ENCODE measurements around the gene ZNF827. TPM values are rescaled to one million over a fixed set of nuclear protein-coding genes. Genes with fewer than 3 reads are reported as not detected.

ZNF827 gene
- total RNA-seq, 1 experiment from 2014 or later = 6.3 TPM

GRCh38 chr4:145843148-145843547 lies 95.5 kb downstream of the ZNF827 start:
- ATAC-seq = no peak
- Histone ChIP-seq H3K4me1 (ENCODE audit: control insufficient read depth, insufficient read depth, low read length) (no peaks in the 10 kb centered on the region), H3K9me3 (ENCODE audit: control insufficient read depth, insufficient read depth, low read depth, low read length) (no peaks in the 10 kb centered on the region), H3K27ac (ENCODE audit: low read length) (no peak overlapping the region), H3K36me3 (ENCODE audit: control insufficient read depth, insufficient read depth, low read length) (no peaks in the 10 kb centered on the region), H3K4me3 (ENCODE audit: low read depth in 2 of 2, low read length in 2 of 2) (no peak overlapping the region), H3K27me3 (ENCODE audit: control insufficient read depth, insufficient read depth, low read length) (no peaks in the 10 kb centered on the region)
- BruUV-seq (replicated peaks) = no TSS peak
- DNase-seq (ENCODE audit: low read depth, low spot score) = no peak
- TF ChIP-seq REST (IDR thresholded peaks at IDR 0.05; ENCODE audit: insufficient read depth in 1 of 2, low read depth in 2 of 2, low read length in 1 of 2) (no peak), SIN3A (IDR thresholded peaks at IDR 0.05; ENCODE audit: borderline replicate concordance, insufficient read depth, low read depth, low read length) (no peak), TCF7L2 (IDR thresholded peaks at IDR 0.05; ENCODE audit: low read depth, low read length) (no peak), POLR2AphosphoS5 (IDR thresholded peaks at IDR 0.05; ENCODE audit: low read depth, low read length) (no peak), CTCF (IDR thresholded peaks at IDR 0.05) (no peak)
- ChIA-PET CTCF (no interaction called here), POLR2A (no interaction called here)
- intact Hi-C loops (cut with micrococcal nuclease; ENCODE audit: unreplicated experiment) (no loop called here), in situ Hi-C loops (cut with HindIII; ENCODE audit: low pct_unique_long_range_greater_than_20kb, low sequenced_read_pairs) (no loop called here)

- in situ Hi-C loops (cut with HindIII; ENCODE audit: low pct_unique_long_range_greater_than_20kb, low sequenced_read_pairs) (no loop called here), intact Hi-C loops (cut with micrococcal nuclease; ENCODE audit: unreplicated experiment) (no loop called here)
- TF ChIP-seq TCF7L2 (IDR thresholded peaks at IDR 0.05; ENCODE audit: low read depth, low read length) = no peak
- TF ChIP-seq SIN3A (IDR thresholded peaks at IDR 0.05; ENCODE audit: borderline replicate concordance, insufficient read depth, low read depth, low read length) = no peak
- no peak for TF ChIP-seq CTCF (IDR thresholded peaks at IDR 0.05)
- no peak for TF ChIP-seq REST (IDR thresholded peaks at IDR 0.05; ENCODE audit: insufficient read depth in 1 of 2, low read depth in 2 of 2, low read length in 1 of 2)
- no peak for TF ChIP-seq POLR2AphosphoS5 (IDR thresholded peaks at IDR 0.05; ENCODE audit: low read depth, low read length)
- ChIA-PET POLR2A (no interaction called here), CTCF (no interaction called here)
- Histone ChIP-seq H3K27me3 (ENCODE audit: control insufficient read depth, insufficient read depth, low read length) (no peaks in the 10 kb centered on the region), H3K4me1 (ENCODE audit: control insufficient read depth, insufficient read depth, low read length) (no peaks in the 10 kb centered on the region), H3K27ac (ENCODE audit: low read length) (no peak overlapping the region), H3K9me3 (ENCODE audit: control insufficient read depth, insufficient read depth, low read depth, low read length) (no peaks in the 10 kb centered on the region), H3K36me3 (ENCODE audit: control insufficient read depth, insufficient read depth, low read length) (no peaks in the 10 kb centered on the region), H3K4me3 (ENCODE audit: low read depth in 2 of 2, low read length in 2 of 2) (no peak overlapping the region)
- DNase-seq (ENCODE audit: low read depth, low spot score) (no peak), ATAC-seq (no peak)
- BruUV-seq (replicated peaks) = no TSS peak
Measured at GRCh38 chr4:145842224-145842887, 96.3 kb downstream of the ZNF827 start.
